Esophagus squamous epithelium (tissue), 5 donors: ENCODE measurements around the gene RUFY3. TPM values are rescaled to one million over a fixed set of nuclear protein-coding genes. Genes with fewer than 3 reads are reported as not detected.

ENCODE experiments used
- DNase-seq: peaks from one replicate; lab custom pipeline; 2025; lab: John Stamatoyannopoulos, UW
- H3K27ac ChIP-seq, 4 donors: fragments of 200-600 bp; sonication (generic); one replicate each; pipeline ENCODE4 v1.5.1; 2016 to 2019; ENCODE audit warnings: mild to moderate bottlenecking in 1 of 4
- H3K27me3 ChIP-seq, 4 donors: fragments of 200-600 bp; sonication (generic); 1 replicate in 3 of 4; 2 replicates in 1 of 4; pipeline versions ENCODE4 v1.5.1 to v1.6.0; 2017 to 2021; ENCODE audit warnings: antibody characterized with exemption in 1 of 4
- H3K36me3 ChIP-seq, 3 donors: fragments of 200-600 bp; sonication (generic); one replicate each; pipeline ENCODE4 v1.5.1; 2016 to 2019
- H3K4me1 ChIP-seq, 3 donors: fragments of 200-600 bp; sonication (generic); one replicate each; pipeline ENCODE4 v1.5.1; 2017 to 2019
- H3K4me3 ChIP-seq, 4 donors: fragments of 200-600 bp; sonication (generic); 1 replicate in 3 of 4; 2 replicates in 1 of 4; pipeline ENCODE4 v1.5.1; 2016 to 2019; ENCODE audit warnings: mild to moderate bottlenecking in 2 of 4, moderate library complexity in 1 of 4
- H3K9me3 ChIP-seq, 3 donors: fragments of 200-600 bp; sonication (generic); one replicate each; pipeline ENCODE4 v1.5.1; 2016 to 2019
- CTCF ChIP-seq, 6 experiments: fragments of 450-650 bp in 4 of 6; fragments of 200-600 bp in 2 of 6; sonication (generic) in 2 of 6; IDR thresholded peaks; one replicate each; pipeline ENCODE4 v1.5.1; 2016 to 2019; ENCODE audit warnings: antibody characterized with exemption in 6 of 6, mild to moderate bottlenecking in 4 of 6, moderate library complexity in 4 of 6
- POLR2A ChIP-seq, 4 donors: fragments of 450-650 bp; IDR thresholded peaks; one replicate each; pipeline ENCODE4 v1.6.1; 2017; ENCODE audit warnings: antibody characterized with exemption in 4 of 4, mild to moderate bottlenecking in 4 of 4, moderate library complexity in 3 of 4
- WGBS, 2 donors: methylation state at CpG; one replicate each; pipeline ENCODE4 v1.1.5; 2018; 5-methylcytosine and 5-hydroxymethylcytosine counted together
- intact Hi-C: fragments of 100-400 bp; cut with DNase I; formaldehyde crosslinking; loops from one replicate; pipeline ENCODE4 v1.15.0; 2022
- total RNA-seq, 4 donors: library from RNA; depleted of rRNA; stranded (reverse); fragments of >200 nt; gene quantifications; one replicate each; pipeline ENCODE4 v1.1.0, GENCODE V29; 2016
- donor health status: DM: yes; HTN: yes; CAD: no.

The RUFY3 gene
- total RNA-seq, 4 donors from 2014 or later, result 30.4 to 63.9 (median 42.4) TPM

- no peaks in the 10 kb centered on the region for H3K36me3 ChIP-seq
- no peak overlapping the region for H3K4me3 ChIP-seq
- H3K9me3 ChIP-seq, result no peaks in the 10 kb centered on the region
- DNase-seq, result no peak
- H3K4me1 ChIP-seq, result peaks cover 4 to 86% (median 15%) of the 10 kb centered on the region in 3 donors
- 74 to 79% methylated on average over 1 of the region's 1 CpG for WGBS, 2 donors
- no peak overlapping the region for H3K27ac ChIP-seq
- TF ChIP-seq CTCF (IDR thresholded peaks at IDR 0.05) (no peak), POLR2A (IDR thresholded peaks at IDR 0.05) (no peak)
- intact Hi-C loops, result no loop called here
- H3K27me3 ChIP-seq, result no peaks in the 10 kb centered on the region
These were observed 15.2 kb downstream of the RUFY3 start for GRCh38 chr4:70737006-70737405.

- WGBS, 2 donors, result 86 to 88% methylated on average over 2 of the region's 2 CpGs
- no peaks in the 10 kb centered on the region for H3K36me3 ChIP-seq
- H3K9me3 ChIP-seq, result no peaks in the 10 kb centered on the region
- H3K4me1 ChIP-seq, result peaks cover 4 to 90% (median 15%) of the 10 kb centered on the region in 3 donors
- no peak for TF ChIP-seq CTCF (IDR thresholded peaks at IDR 0.05)
- no peak for TF ChIP-seq POLR2A (IDR thresholded peaks at IDR 0.05)
- no peak overlapping the region for H3K27ac ChIP-seq
- intact Hi-C loops, result no loop called here
- no peak overlapping the region for H3K4me3 ChIP-seq
- DNase-seq, result no peak
- no peaks in the 10 kb centered on the region for H3K27me3 ChIP-seq
These were observed 15.6 kb downstream of the RUFY3 start for GRCh38 chr4:70737409-70737808.

- Histone ChIP-seq H3K36me3 (no peaks in the 10 kb centered on the region), H3K4me1 (peaks cover 4 to 87% (median 15%) of the 10 kb centered on the region in 3 donors), H3K9me3 (no peaks in the 10 kb centered on the region), H3K27me3 (no peaks in the 10 kb centered on the region), H3K4me3 (no peak overlapping the region), H3K27ac (no peak overlapping the region)
- TF ChIP-seq CTCF (IDR thresholded peaks at IDR 0.05), result no peak
- no peak for TF ChIP-seq POLR2A (IDR thresholded peaks at IDR 0.05)
- 76 to 81% methylated on average over 6 of the region's 6 CpGs for WGBS, 2 donors
- no peak for DNase-seq
- intact Hi-C loops, result no loop called here
These were observed 18.0 kb downstream of the RUFY3 start for GRCh38 chr4:70739496-70740337.

- Histone ChIP-seq H3K4me1 (peaks cover 0 to 63% (median 6%) of the 10 kb centered on the region in 3 donors), H3K9me3 (no peaks in the 10 kb centered on the region), H3K27ac (no peak overlapping the region), H3K27me3 (no peaks in the 10 kb centered on the region), H3K36me3 (no peaks in the 10 kb centered on the region), H3K4me3 (no peak overlapping the region)
- no peak for DNase-seq
- intact Hi-C loops, result no loop called here
- TF ChIP-seq POLR2A (IDR thresholded peaks at IDR 0.05) (no peak), CTCF (IDR thresholded peaks at IDR 0.05) (no peak)
- WGBS, 2 donors, result 76 to 84% methylated on average over 5 of the region's 5 CpGs
These were observed 20.3 kb downstream of the RUFY3 start for GRCh38 chr4:70741867-70742658.

GRCh38 chr4:70743731-70744130, 22.0 kb downstream of the RUFY3 start:
- intact Hi-C loops, result no loop called here
- peaks cover 0 to 49% (median 6%) of the 10 kb centered on the region in 3 donors for H3K4me1 ChIP-seq
- no peaks in the 10 kb centered on the region for H3K9me3 ChIP-seq
- no peaks in the 10 kb centered on the region for H3K36me3 ChIP-seq
- no peak overlapping the region for H3K4me3 ChIP-seq
- H3K27ac ChIP-seq, result no peak overlapping the region
- TF ChIP-seq POLR2A (IDR thresholded peaks at IDR 0.05) (no peak), CTCF (IDR thresholded peaks at IDR 0.05) (no peak)
- 93% methylated on average over 1 of the region's 1 CpG for WGBS, 2 donors
- DNase-seq, result no peak
- no peaks in the 10 kb centered on the region for H3K27me3 ChIP-seq
